ENCODE data around the gene ATXN7. TPM values are rescaled to one million over a fixed set of nuclear protein-coding genes. Genes with fewer than 3 reads are reported as not detected.
A peak's percentile ranks its signal among the peaks of the same experiment; 100 is the strongest.

Gene ATXN7
- total and polyA plus RNA-seq, 2 of the 13 experiments (the other 11 are each of a cell fraction or from before 2014, with no cell fraction given): 13.8 to 20.0 TPM

GRCh38 chr3:63863150-63864007, at the start of gene ATXN7, which contains the start of gene THOC7 (continued):
- TF ChIP-seq ZKSCAN8 (CRISPR knock-in tag; IDR thresholded peaks at IDR 0.05; ENCODE audit: borderline replicate concordance) (no peak), ZNF333 (CRISPR knock-in tag; IDR thresholded peaks at IDR 0.05; ENCODE audit: borderline replicate concordance) (no peak), AGO2 (optimal IDR thresholded peaks at IDR 0.05; ENCODE audit: low read depth, low read length) (peak; percentile 84), ZNF614 (CRISPR knock-in tag; IDR thresholded peaks at IDR 0.05; ENCODE audit: borderline replicate concordance) (no peak), ZNF619 (CRISPR knock-in tag; IDR thresholded peaks at IDR 0.05) (no peak; the same call in 1 of the 2 replicates), CREBL2 (CRISPR knock-in tag; IDR thresholded peaks at IDR 0.05; ENCODE audit: borderline replicate concordance) (no peak), MIER2 (CRISPR knock-in tag; IDR thresholded peaks at IDR 0.05) (no peak), PLSCR1 (CRISPR knock-in tag; IDR thresholded peaks at IDR 0.05; ENCODE audit: borderline replicate concordance) (no peak), ZNF747 (CRISPR knock-in tag; IDR thresholded peaks at IDR 0.05; ENCODE audit: borderline replicate concordance) (no peak), ZNF34 (CRISPR knock-in tag; IDR thresholded peaks at IDR 0.05; ENCODE audit: borderline replicate concordance) (0 out of 2 replicates have a peak, but pooled peaks have one; percentile 83), CC2D1A (CRISPR knock-in tag; IDR thresholded peaks at IDR 0.05) (no peak), HOXA5 (CRISPR knock-in tag; IDR thresholded peaks at IDR 0.05) (peak; percentile 37; the same call in 1 of the 2 replicates), GATAD2A (CRISPR knock-in tag; IDR thresholded peaks at IDR 0.05) (no peak), ZSCAN5A (CRISPR knock-in tag; IDR thresholded peaks at IDR 0.05; ENCODE audit: borderline replicate concordance) (no peak), FOXC1 (CRISPR knock-in tag; IDR thresholded peaks at IDR 0.05; ENCODE audit: borderline replicate concordance) (no peak), ZMYM3 (CRISPR knock-in tag; IDR thresholded peaks at IDR 0.05) (no peak), TBX3 (IDR thresholded peaks at IDR 0.05; ENCODE audit: borderline replicate concordance) (no peak)
- TF ChIP-seq, protein P1, sequence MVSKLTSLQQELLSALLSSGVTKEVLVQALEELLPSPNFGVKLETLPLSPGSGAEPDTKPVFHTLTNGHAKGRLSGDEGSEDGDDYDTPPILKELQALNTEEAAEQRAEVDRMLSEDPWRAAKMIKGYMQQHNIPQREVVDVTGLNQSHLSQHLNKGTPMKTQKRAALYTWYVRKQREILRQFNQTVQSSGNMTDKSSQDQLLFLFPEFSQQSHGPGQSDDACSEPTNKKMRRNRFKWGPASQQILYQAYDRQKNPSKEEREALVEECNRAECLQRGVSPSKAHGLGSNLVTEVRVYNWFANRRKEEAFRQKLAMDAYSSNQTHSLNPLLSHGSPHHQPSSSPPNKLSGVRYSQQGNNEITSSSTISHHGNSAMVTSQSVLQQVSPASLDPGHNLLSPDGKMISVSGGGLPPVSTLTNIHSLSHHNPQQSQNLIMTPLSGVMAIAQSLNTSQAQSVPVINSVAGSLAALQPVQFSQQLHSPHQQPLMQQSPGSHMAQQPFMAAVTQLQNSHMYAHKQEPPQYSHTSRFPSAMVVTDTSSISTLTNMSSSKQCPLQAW (CRISPR knock-in tag; IDR thresholded peaks at IDR 0.05): no peak
- TF ChIP-seq, protein P2, sequence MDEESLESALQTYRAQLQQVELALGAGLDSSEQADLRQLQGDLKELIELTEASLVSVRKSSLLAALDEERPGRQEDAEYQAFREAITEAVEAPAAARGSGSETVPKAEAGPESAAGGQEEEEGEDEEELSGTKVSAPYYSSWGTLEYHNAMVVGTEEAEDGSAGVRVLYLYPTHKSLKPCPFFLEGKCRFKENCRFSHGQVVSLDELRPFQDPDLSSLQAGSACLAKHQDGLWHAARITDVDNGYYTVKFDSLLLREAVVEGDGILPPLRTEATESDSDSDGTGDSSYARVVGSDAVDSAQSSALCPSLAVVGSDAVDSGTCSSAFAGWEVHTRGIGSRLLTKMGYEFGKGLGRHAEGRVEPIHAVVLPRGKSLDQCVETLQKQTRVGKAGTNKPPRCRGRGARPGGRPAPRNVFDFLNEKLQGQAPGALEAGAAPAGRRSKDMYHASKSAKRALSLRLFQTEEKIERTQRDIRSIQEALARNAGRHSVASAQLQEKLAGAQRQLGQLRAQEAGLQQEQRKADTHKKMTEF (CRISPR knock-in tag; IDR thresholded peaks at IDR 0.05): peak; percentile 47
- TF ChIP-seq, protein P3, sequence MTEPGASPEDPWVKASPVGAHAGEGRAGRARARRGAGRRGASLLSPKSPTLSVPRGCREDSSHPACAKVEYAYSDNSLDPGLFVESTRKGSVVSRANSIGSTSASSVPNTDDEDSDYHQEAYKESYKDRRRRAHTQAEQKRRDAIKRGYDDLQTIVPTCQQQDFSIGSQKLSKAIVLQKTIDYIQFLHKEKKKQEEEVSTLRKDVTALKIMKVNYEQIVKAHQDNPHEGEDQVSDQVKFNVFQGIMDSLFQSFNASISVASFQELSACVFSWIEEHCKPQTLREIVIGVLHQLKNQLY (CRISPR knock-in tag; IDR thresholded peaks at IDR 0.05): no peak
- TF ChIP-seq, protein P4, sequence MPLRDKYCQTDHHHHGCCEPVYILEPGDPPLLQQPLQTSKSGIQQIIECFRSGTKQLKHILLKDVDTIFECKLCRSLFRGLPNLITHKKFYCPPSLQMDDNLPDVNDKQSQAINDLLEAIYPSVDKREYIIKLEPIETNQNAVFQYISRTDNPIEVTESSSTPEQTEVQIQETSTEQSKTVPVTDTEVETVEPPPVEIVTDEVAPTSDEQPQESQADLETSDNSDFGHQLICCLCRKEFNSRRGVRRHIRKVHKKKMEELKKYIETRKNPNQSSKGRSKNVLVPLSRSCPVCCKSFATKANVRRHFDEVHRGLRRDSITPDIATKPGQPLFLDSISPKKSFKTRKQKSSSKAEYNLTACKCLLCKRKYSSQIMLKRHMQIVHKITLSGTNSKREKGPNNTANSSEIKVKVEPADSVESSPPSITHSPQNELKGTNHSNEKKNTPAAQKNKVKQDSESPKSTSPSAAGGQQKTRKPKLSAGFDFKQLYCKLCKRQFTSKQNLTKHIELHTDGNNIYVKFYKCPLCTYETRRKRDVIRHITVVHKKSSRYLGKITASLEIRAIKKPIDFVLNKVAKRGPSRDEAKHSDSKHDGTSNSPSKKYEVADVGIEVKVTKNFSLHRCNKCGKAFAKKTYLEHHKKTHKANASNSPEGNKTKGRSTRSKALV (CRISPR knock-in tag; IDR thresholded peaks at IDR 0.05): no peak

Data from HepG2 (cell line).